Measurements from ENCODE around the gene NAA50. TPM values are rescaled to one million over a fixed set of nuclear protein-coding genes. Genes with fewer than 3 reads are reported as not detected.

Gene NAA50
- total and polyA plus RNA-seq, 2 donors (not counting 1 experiment from before 2014, with no cell fraction given), result 27.6 to 116 TPM

- Histone ChIP-seq H2AFZ (ENCODE audit: insufficient read depth, low read depth, low read length, poor library complexity, severe bottlenecking) (peak within 1 kb of the TSS; percentile 93), H3K27ac (ENCODE audit: low read length in 2 of 2) (peak within 1 kb of the TSS; percentile 96 to 99), H3K36me3 (replicated peaks in 1 of 2; ENCODE audit: control extremely low read depth in 1 of 2, control insufficient read depth in 1 of 2, extremely low read depth in 1 of 2, insufficient read depth in 2 of 2, low read length in 1 of 2) (no peaks in the 10 kb centered on the region), H3K9me3 (ENCODE audit: control extremely low read depth in 1 of 3, control insufficient read depth in 2 of 3, insufficient read depth in 1 of 3, low read length in 2 of 3) (no peaks in the 10 kb centered on the region), H3K27me3 (replicated peaks in 1 of 4; ENCODE audit: control extremely low read depth in 1 of 4, control insufficient read depth in 3 of 4, insufficient read depth in 4 of 4, low read length in 3 of 4) (no peaks in the 10 kb centered on the region), H3K4me2 (replicated peaks; ENCODE audit: low read depth, low read length, poor library complexity, severe bottlenecking) (peak within 1 kb of the TSS; percentile 78), H3K4me3 (ENCODE audit: control extremely low read depth in 1 of 5, extremely low read depth in 1 of 5, insufficient read depth in 1 of 5, low read depth in 2 of 5, low read length in 4 of 5) (peak within 1 kb of the TSS; percentile 75 to 94 (median 85)), H4K20me1 (ENCODE audit: control insufficient read depth, insufficient read depth, low read length, poor library complexity, severe bottlenecking) (peaks cover 4% of the 10 kb centered on the region), H3K79me2 (ENCODE audit: control insufficient read depth, insufficient read depth, low read length) (peaks cover 78% of the 10 kb centered on the region), H3K9ac (ENCODE audit: low read length) (peak within 1 kb of the TSS; percentile 90), H3K4me1 (ENCODE audit: control insufficient read depth in 2 of 2, insufficient read depth in 2 of 2, low read length in 2 of 2) (peaks cover 32 to 42% of the 10 kb centered on the region in 2 donors)
- TF ChIP-seq CTCF (IDR thresholded peaks at IDR 0.05) (no peak), EZH2 (IDR thresholded peaks at IDR 0.05; ENCODE audit: borderline replicate concordance, insufficient read depth, low read depth, low read length, poor library complexity, severe bottlenecking) (no peak)
- ATAC-seq (ENCODE audit: low read depth) (peak; percentile 48), DNase-seq (peak; percentile 96)
- peak within 1 kb of the TSS; percentile 97 for H3K4me3 Mint-ChIP-seq
- no peaks in the 10 kb centered on the region for H3K27me3 Mint-ChIP-seq
- POLR2A ChIA-PET, result interaction anchor here (0.5 to 3.4 kb wide), 20 partner anchors 10 to 1185 kb away, joined by 3 to 24 read pairs (median 3); partner anchors contain the start of genes GRAMD1C, SPICE1 and USF3
- peak within 1 kb of the TSS; percentile 100 for H3K27ac Mint-ChIP-seq
- H3K4me1 Mint-ChIP-seq, result peaks cover 57% of the 10 kb centered on the region
- CTCF ChIA-PET, result interaction anchor here (0.7 to 7.2 kb wide), 15 partner anchors 8 to 467 kb away, joined by 3 to 92 read pairs (median 9); partner anchors contain the start of genes GRAMD1C and SPICE1
- H3K9me3 Mint-ChIP-seq (ENCODE audit: insufficient read depth), result no peaks in the 10 kb centered on the region
- 2% methylated on average over 9 of the region's 34 CpGs for WGBS (ENCODE audit: insufficient coverage)
- intact Hi-C loops (cut with micrococcal nuclease), result loop anchor here (1.0 to 10.0 kb wide), 10 partner anchors 36 to 1184 kb away; partner anchors contain the start of genes ATG3, CCDC191, GTPBP8 and QTRT2
These were observed 666 bp upstream of the NAA50 start, which contains the start of gene ATP6V1A for GRCh38 chr3:113746548-113747282. Gene ATP6V1A, plus strand, starts transcription at chr3:113747035. Its CDS starts 31,719 bp downstream, at chr3:113778754.
